Endothelial cell of umbilical vein (primary cell): Measurements from ENCODE around the gene DIMT1. TPM values are rescaled to one million over a fixed set of nuclear protein-coding genes. Genes with fewer than 3 reads are reported as not detected.

Source experiments
- BruUV-seq: library from RNA; stranded (reverse); fragments of 400-500 nt; replicated peaks from 2 replicates; lab custom pipeline; 2021; lab: Mats Ljungman, UMichigan
- CTCF ChIA-PET: fragments of 300-600, 350-600 bp; sonication (Branson Sonifier 250); formaldehyde crosslinking; loops from one replicate; lab custom pipeline; 2021; ENCODE audit warnings: antibody characterized with exemption, inconsistent platforms; lab: Charles Lee
- POLR2A ChIA-PET: fragments of 300-600, 350-600 bp; sonication (Branson Sonifier 250); formaldehyde crosslinking; loops from one replicate; lab custom pipeline; 2021; ENCODE audit warnings: antibody characterized with exemption, inconsistent platforms; lab: Charles Lee
- DNase-seq: peaks from one replicate; pipeline ENCODE4 v3.0.0-alpha.2; 2011; ENCODE audit warnings: low read depth, low spot score
- FAIRE-seq: peaks from 2 replicates; lab custom pipeline; 2011; peaks lifted over from hg19 to GRCh38; lab: Jason Lieb, UNC
- H2AFZ ChIP-seq: 2 replicates; pipeline ENCODE4 v1.6.0; 2012; ENCODE audit warnings: low read depth, low read length, control low read depth, inconsistent platforms
- H3K27ac ChIP-seq: 2 replicates; pipeline ENCODE4 v1.5.1; 2011; ENCODE audit warnings: low read depth, mild to moderate bottlenecking, control low read depth, low read length, moderate library complexity; ENCODE audit not compliant: insufficient read depth
- H3K27me3 ChIP-seq, 2 experiments: 2 replicates each; pipeline versions ENCODE4 v1.6.0 to v1.6.1; 2011; ENCODE audit warnings: low read length in 2 of 2, mixed read lengths in 1 of 2; ENCODE audit not compliant: control insufficient read depth in 2 of 2, insufficient read depth in 2 of 2
- H3K36me3 ChIP-seq, 2 experiments: 2 replicates in 1 of 2; 3 replicates in 1 of 2; pipeline ENCODE4 v1.5.1; 2011; ENCODE audit warnings: low read length in 2 of 2, mild to moderate bottlenecking in 1 of 2, moderate library complexity in 1 of 2; ENCODE audit not compliant: control insufficient read depth in 2 of 2, insufficient read depth in 2 of 2; ENCODE audit errors: extremely low read depth in 1 of 2
- H3K4me1 ChIP-seq: 3 replicates; pipeline ENCODE4 v1.5.1; 2011; ENCODE audit warnings: mild to moderate bottlenecking, low read length; ENCODE audit not compliant: control insufficient read depth, insufficient read depth; ENCODE audit errors: extremely low read depth
- H3K4me2 ChIP-seq: 2 replicates; pipeline ENCODE4 v1.6.1; 2011; ENCODE audit warnings: low read length, control low read depth, mixed read lengths; ENCODE audit not compliant: insufficient read depth
- H3K4me3 ChIP-seq, 3 experiments: fragments of 200-600 bp in 1 of 3; sonication (generic), shearing (Covaris generic) in 1 of 3; replicated peaks in 1 of 3; 2 replicates each; pipeline ENCODE4 v1.5.1; 2011 to 2016; ENCODE audit warnings: control low read depth in 3 of 3, low read length in 3 of 3, mild to moderate bottlenecking in 2 of 3, inconsistent platforms in 1 of 3, low read depth in 1 of 3, moderate library complexity in 1 of 3; ENCODE audit not compliant: insufficient read depth in 1 of 3
- H3K79me2 ChIP-seq: 2 replicates; pipeline ENCODE4 v1.6.0; 2012; ENCODE audit warnings: low read length, inconsistent platforms; ENCODE audit not compliant: control insufficient read depth, insufficient read depth
- H3K9ac ChIP-seq: replicated peaks from 2 replicates; pipeline ENCODE3; 2011; ENCODE audit warnings: low read length, control low read depth; ENCODE audit not compliant: insufficient read depth; ENCODE audit errors: extremely low read depth
- H3K9me1 ChIP-seq: replicated peaks from 3 replicates; pipeline ENCODE4 v1.6.0; 2011; ENCODE audit warnings: mild to moderate bottlenecking, low read length; ENCODE audit not compliant: control insufficient read depth, insufficient read depth; ENCODE audit errors: extremely low read depth
- H3K9me3 ChIP-seq: replicated peaks from 2 replicates; pipeline ENCODE4 v1.5.1; 2012; ENCODE audit warnings: low read length, inconsistent platforms; ENCODE audit not compliant: control insufficient read depth, insufficient read depth
- H4K20me1 ChIP-seq: replicated peaks from 2 replicates; pipeline ENCODE3; 2011; ENCODE audit warnings: mild to moderate bottlenecking, low read length; ENCODE audit not compliant: control insufficient read depth, insufficient read depth; ENCODE audit errors: extremely low read depth
- EZH2 ChIP-seq: IDR thresholded peaks from 2 replicates; pipeline ENCODE4 v1.6.1; 2012; ENCODE audit warnings: borderline replicate concordance, low read depth, mild to moderate bottlenecking, moderate library complexity, low read length, inconsistent platforms; ENCODE audit not compliant: severe bottlenecking
- FOS ChIP-seq: IDR thresholded peaks from 2 replicates; pipeline ENCODE4 v1.6.1; 2011; ENCODE audit warnings: mild to moderate bottlenecking, low read length, moderate library complexity, borderline replicate concordance; ENCODE audit not compliant: insufficient read depth
- GATA2 ChIP-seq: IDR thresholded peaks from 2 replicates; pipeline ENCODE4 v1.7.0; 2011; ENCODE audit warnings: low read depth, mild to moderate bottlenecking, moderate library complexity, mixed read lengths, low read length; ENCODE audit not compliant: insufficient read length, insufficient read depth
- MYC ChIP-seq: IDR thresholded peaks from one replicate; pipeline ENCODE4 v1.6.1; 2011; ENCODE audit warnings: mild to moderate bottlenecking, low read depth, low read length
- POLR2A ChIP-seq: IDR thresholded peaks from 2 replicates; pipeline ENCODE4 v1.6.1; 2012; ENCODE audit warnings: low read depth, mild to moderate bottlenecking, control low read depth, low read length
- POLR2AphosphoS5 ChIP-seq: IDR thresholded peaks from 2 replicates; pipeline ENCODE4 v1.6.1; 2012; ENCODE audit warnings: low read depth, mild to moderate bottlenecking, control low read depth, low read length, moderate library complexity; ENCODE audit not compliant: insufficient read depth
- dilution Hi-C: fragments of 300-500 bp; cut with MboI; formaldehyde crosslinking; loops from one replicate; pipeline ENCODE4 v1.15.0; 2019; ENCODE audit warnings: low sequenced_read_pairs; ENCODE audit not compliant: extremely low pct_ligation_motif_present
- intact Hi-C: fragments of 100-400 bp; cut with micrococcal nuclease; formaldehyde crosslinking; loops from one replicate; pipeline ENCODE4 v1.10.0; 2022
- polyA plus RNA-seq, 4 experiments: library from polyadenylated mRNA; depleted of rRNA in 3 of 4; stranded (reverse) in 3 of 4; unstranded in 1 of 4; fragments of >200 nt; gene quantifications; 2 replicates each; pipeline versions ENCODE4 v1.2.1 to v1.2.3, GENCODE V29; 2011 to 2012; ENCODE audit warnings: missing spikeins in 1 of 4
- total RNA-seq: library from RNA; stranded (reverse); gene quantifications from 2 replicates; pipeline ENCODE4 v1.2.3, GENCODE V29; 2021
- TF ChIP-seq, protein P1 (sequence below), 2 donors: IDR thresholded peaks; 1 replicate in 1 of 2; 2 replicates in 1 of 2; pipeline ENCODE4 v1.5.1; 2011; ENCODE audit warnings: low read length in 2 of 2, mild to moderate bottlenecking in 2 of 2, moderate library complexity in 2 of 2, control low read depth in 1 of 2, inconsistent platforms in 1 of 2, low read depth in 1 of 2; ENCODE audit not compliant: insufficient read depth in 1 of 2; ENCODE audit errors: extremely low read depth in 1 of 2

Gene DIMT1
- total and polyA plus RNA-seq, 2 donors (not counting 3 experiments of a cell fraction or from before 2014, with no cell fraction given), result 21.9 to 34.4 TPM

DNA sequence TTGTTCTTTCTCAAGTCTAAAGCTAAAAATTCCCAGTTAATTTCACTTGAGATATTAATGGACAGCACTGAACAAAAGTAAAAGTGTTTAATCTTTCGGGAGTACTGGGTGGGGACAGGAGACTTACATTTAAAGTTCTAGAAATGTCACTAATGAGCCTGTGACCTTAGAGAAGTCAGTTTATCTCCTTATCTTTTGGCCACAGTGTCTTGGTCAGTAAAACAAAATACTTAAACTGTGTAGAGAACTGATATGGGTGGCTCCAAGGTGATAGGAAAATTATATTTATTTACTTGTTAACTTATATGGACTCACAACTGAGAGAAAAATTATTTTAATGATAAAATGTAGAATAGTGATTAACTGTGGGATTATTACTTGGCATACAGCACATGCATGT is 17.7 kb upstream of the DIMT1 start:
- Histone ChIP-seq H3K79me2 (peaks cover 67% of the 10 kb centered on the region), H3K27me3 (no peaks in the 10 kb centered on the region), H3K36me3 (no peaks in the 10 kb centered on the region), H3K9ac (no peak overlapping the region), H3K4me1 (no peaks in the 10 kb centered on the region), H4K20me1 (no peaks in the 10 kb centered on the region), H3K4me2 (no peak overlapping the region), H2AFZ (no peak overlapping the region), H3K9me1 (no peaks in the 10 kb centered on the region), H3K9me3 (no peaks in the 10 kb centered on the region), H3K27ac (no peak overlapping the region), H3K4me3 (no peak overlapping the region)
- BruUV-seq, result no TSS peak
- no peak for TF ChIP-seq POLR2AphosphoS5
- TF ChIP-seq, protein P1, sequence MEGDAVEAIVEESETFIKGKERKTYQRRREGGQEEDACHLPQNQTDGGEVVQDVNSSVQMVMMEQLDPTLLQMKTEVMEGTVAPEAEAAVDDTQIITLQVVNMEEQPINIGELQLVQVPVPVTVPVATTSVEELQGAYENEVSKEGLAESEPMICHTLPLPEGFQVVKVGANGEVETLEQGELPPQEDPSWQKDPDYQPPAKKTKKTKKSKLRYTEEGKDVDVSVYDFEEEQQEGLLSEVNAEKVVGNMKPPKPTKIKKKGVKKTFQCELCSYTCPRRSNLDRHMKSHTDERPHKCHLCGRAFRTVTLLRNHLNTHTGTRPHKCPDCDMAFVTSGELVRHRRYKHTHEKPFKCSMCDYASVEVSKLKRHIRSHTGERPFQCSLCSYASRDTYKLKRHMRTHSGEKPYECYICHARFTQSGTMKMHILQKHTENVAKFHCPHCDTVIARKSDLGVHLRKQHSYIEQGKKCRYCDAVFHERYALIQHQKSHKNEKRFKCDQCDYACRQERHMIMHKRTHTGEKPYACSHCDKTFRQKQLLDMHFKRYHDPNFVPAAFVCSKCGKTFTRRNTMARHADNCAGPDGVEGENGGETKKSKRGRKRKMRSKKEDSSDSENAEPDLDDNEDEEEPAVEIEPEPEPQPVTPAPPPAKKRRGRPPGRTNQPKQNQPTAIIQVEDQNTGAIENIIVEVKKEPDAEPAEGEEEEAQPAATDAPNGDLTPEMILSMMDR (IDR thresholded peaks at IDR 0.05; ENCODE audit: extremely low read depth in 1 of 2, insufficient read depth in 1 of 2, low read depth in 1 of 2, low read length in 2 of 2), result no peak
- TF ChIP-seq POLR2A, result no peak
- no peak for TF ChIP-seq MYC
- no peak for TF ChIP-seq GATA2
- no peak for TF ChIP-seq EZH2
- no peak for TF ChIP-seq FOS
- ChIA-PET CTCF (interaction anchor here (1.6 kb wide), 1 partner anchor 23 kb away, joined by 3 read pairs; no protein-coding TSS in a partner anchor), POLR2A (no interaction called here)
- FAIRE-seq, result no peak
- DNase-seq, result no peak
- intact Hi-C loops (no loop called here), dilution Hi-C loops (no loop called here)
